HG03457 (cell line): ENCODE measurements around the gene APCS.

ENCODE experiments used
- ATAC-seq: cut with Tn5 transposase; IDR thresholded peaks from one replicate; pipeline ENCODE4 v1.9.1; 2021; ENCODE audit warnings: moderate number of reproducible peaks; ENCODE audit not compliant: unreplicated experiment

APCS gene

DNA sequence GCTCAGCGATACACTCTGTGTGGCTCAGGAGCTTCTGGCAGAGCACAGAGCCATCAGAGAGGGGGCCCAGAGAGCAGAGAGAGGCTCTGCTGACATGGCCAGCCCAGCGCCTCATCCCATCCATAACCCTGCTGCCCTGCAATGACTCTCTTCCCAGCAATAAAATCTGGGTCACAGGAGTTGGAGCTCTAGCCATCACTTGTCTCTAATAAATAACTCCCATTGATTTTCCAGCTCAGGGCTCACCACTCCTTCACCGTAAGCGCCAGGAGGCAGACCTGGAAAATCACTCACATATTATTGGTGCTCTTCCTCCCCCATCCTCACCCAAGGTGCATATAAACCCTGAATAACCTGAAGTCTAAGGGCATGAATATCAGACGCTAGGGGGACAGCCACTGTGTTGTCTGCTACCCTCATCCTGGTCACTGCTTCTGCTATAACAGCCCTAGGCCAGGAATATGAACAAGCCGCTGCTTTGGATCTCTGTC, at the start of gene APCS:
TSS of gene APCS (plus strand) at position 366 of the 491 bp plus-strand sequence. CDS start at position 462, 96 bp downstream.
- no peak for ATAC-seq

- no peak for ATAC-seq
Observed at GRCh38 chr1:159548126-159548525, 39.5 kb upstream of the APCS start.

- no peak for ATAC-seq
Observed at GRCh38 chr1:159554261-159554660, 33.4 kb upstream of the APCS start.

- ATAC-seq = no peak
Observed at GRCh38 chr1:159554696-159555095, 32.9 kb upstream of the APCS start.

- ATAC-seq = no peak
Observed at GRCh38 chr1:159556931-159557369, 30.7 kb upstream of the APCS start.

- no peak for ATAC-seq
Observed at GRCh38 chr1:159560599-159560998, 27.0 kb upstream of the APCS start.

DNA sequence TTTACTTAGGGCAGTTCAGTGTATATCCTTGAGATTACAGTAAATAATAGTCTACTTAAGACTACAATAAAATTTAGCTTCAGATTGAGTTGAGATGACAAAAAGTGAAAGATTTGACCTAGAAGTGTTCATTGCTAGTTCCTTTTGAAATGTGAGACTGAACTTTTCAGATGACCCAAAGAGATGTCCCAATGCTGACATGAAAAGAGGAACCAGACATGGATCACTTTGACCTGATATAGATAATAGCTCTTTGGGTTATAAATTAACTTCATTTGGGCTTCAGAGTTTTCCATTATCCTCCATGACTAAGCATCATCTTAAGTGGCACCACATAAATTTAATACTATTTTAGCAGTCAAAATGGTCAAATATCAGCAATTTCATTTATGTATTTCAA, 26.1 kb upstream of the APCS start:
- no peak for ATAC-seq

DNA sequence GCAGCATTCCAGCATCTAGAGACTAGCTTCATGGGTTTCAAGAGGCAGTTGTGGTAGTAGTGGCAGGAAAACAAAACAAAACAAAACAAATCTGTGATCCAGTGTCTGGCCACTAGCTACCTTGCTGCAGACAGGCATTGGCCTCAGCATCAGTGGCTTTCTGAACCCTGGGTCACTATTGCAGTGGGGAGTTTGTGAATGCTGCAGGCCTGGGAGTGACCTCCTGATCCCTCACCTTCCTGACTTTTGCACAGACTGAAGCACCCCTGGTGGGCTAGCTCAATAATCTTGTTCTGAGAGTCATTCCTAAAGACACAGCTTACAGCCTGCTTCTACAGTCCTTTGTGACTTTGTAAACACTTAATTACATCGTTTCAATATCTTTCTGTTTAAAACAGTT, 24.9 kb upstream of the APCS start:
- no peak for ATAC-seq

DNA sequence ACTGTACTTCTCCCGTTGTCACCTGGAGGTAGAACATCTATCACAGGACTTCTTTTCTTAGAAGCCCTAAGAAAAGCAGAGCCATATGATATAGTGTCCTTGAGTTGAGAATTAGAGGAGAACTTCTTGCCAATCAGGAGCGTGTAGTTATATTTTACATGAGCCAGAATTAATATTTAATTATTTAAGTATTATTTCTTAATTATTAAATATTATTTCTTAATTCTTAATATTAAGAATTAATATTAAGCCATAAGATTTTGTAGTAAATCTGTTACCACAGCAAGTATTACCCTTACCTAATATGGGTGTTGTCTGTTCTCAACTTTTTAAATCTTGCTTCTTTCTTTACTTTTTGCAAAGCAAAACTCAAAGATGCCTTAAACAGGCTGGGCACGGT, 10.2 kb upstream of the APCS start:
- ATAC-seq = no peak

DNA sequence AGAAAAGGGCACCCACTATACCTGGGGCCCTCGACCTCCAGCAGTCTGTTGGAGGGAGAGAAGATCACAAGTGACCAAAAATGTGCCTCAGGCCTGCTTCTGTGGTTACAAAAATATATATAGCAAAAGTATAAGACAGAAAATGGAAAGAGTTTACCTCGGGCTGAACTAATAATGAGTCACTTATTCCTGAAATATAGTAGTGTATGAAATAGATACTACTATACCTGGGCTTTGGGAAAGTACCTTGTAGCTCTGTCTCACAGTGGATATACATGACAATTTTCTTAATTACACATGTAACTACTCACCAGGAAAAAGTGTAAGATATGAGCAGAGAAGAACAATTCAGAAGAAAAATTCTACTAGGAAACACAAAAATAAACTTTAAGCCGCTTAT, 7.3 kb upstream of the APCS start:
- ATAC-seq = peak; percentile 61

- no peak for ATAC-seq
Observed at GRCh38 chr1:159581422-159581821, 6.2 kb upstream of the APCS start.

- ATAC-seq = no peak
Observed at GRCh38 chr1:159584536-159584935, 3.1 kb upstream of the APCS start.

- no peak for ATAC-seq
Observed at GRCh38 chr1:159591981-159592380, 4.4 kb downstream of the APCS start.

GRCh38 chr1:159594625-159595405, 7.2 kb downstream of the APCS start:
- ATAC-seq = no peak

DNA sequence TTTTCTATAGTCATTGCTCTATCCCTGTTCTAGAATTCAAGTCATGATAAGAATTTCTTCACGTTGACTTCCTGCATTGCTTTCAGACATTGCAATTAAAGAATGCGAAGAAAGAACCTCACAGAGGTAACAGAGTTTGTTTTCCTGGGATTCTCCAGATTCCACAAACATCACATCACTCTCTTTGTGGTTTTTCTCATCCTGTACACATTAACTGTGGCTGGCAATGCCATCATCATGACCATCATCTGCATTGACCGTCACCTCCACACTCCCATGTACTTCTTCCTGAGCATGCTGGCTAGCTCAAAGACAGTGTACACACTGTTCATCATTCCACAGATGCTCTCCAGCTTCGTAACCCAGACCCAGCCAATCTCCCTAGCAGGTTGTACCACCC, 10.6 kb downstream of the APCS start:
- no peak for ATAC-seq

GRCh38 chr1:159600894-159601293, 13.3 kb downstream of the APCS start:
- ATAC-seq = no peak

GRCh38 chr1:159602501-159602999, 14.9 kb downstream of the APCS start:
- no peak for ATAC-seq

DNA sequence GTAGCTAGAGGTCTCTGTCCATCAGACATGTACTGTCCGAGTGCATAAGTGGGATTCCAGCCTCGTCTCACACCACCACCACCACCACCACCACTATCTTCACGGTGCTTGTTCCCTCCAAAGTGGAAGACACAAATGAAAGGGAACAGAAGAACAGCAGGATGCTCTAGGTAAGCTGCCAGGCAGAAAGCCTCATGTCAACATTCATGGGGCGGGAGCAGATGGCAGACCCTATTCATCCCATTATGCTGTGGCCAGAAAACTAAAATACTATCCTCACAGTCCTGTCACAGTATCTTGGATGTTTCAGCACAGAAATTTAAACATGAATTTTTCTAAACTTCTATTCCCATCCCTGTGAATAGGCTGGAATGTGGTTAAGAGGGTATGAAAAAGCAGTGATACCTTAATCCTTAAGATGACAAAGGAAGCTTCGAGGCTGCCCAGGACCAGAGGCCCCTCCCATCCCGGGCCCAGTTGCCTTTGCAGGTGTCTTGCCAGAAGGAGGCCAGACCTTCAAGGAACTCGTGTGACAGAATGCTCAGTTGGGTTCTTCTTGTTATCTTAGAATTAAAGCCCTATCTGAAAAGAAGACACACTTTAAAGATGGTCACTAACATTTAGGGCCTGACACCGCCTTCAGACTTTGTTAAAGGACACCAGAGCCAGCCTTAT, 24.7 kb downstream of the APCS start:
- no peak for ATAC-seq

- no peak for ATAC-seq
Observed at GRCh38 chr1:159632922-159633321, 45.3 kb downstream of the APCS start.
